ENCODE data around the gene RALA.
A peak's percentile ranks its signal among the peaks of the same experiment; 100 is the strongest.

RALA gene

DNA sequence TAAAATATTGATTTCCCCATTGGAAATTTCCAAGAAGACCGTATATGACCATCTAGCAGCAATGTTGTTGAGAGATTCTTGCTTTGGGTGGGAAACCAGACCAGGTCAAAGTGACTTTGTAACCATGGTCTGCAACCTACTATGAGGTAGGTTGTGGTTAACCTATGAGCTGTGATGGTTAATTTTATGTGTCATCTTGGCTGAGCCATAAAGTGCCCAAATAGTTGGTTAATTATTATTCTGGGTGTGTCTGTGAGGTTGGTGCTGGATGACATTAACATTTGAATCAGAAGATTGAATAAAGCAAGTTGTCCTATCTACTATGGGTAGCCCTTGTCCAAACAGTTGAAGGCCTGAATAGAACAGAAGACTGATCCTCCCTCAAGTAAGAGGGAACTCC lies 18.3 kb upstream of the RALA start:
- DNase-seq (ENCODE audit: low spot score) = no peak
- H3K4me3 ChIP-seq = no peak overlapping the region
- H3K27ac ChIP-seq = no peak overlapping the region
- TF ChIP-seq, protein P1, sequence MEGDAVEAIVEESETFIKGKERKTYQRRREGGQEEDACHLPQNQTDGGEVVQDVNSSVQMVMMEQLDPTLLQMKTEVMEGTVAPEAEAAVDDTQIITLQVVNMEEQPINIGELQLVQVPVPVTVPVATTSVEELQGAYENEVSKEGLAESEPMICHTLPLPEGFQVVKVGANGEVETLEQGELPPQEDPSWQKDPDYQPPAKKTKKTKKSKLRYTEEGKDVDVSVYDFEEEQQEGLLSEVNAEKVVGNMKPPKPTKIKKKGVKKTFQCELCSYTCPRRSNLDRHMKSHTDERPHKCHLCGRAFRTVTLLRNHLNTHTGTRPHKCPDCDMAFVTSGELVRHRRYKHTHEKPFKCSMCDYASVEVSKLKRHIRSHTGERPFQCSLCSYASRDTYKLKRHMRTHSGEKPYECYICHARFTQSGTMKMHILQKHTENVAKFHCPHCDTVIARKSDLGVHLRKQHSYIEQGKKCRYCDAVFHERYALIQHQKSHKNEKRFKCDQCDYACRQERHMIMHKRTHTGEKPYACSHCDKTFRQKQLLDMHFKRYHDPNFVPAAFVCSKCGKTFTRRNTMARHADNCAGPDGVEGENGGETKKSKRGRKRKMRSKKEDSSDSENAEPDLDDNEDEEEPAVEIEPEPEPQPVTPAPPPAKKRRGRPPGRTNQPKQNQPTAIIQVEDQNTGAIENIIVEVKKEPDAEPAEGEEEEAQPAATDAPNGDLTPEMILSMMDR (IDR thresholded peaks at IDR 0.05) = no peak

DNA sequence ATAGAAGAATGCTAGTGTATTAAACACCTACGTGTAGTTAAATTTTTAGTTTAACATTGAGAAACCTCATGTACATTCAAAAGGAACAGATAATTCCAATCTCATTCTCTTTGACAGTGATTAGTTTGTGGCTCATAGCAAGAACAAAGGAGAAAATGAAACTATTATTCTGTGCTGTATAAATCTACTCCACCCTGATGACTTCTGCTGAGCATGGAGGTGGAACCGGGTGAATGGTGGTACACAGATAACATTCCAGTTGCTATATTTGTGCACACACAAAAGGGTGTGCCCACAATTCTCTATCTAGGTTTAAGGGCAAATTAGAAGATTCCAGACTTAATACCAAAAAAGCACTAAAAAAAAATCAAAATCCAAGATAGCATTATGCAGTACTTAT lies 17.0 kb upstream of the RALA start:
- TF ChIP-seq, protein P1 (IDR thresholded peaks at IDR 0.05) = no peak
- Histone ChIP-seq H3K27ac (no peak overlapping the region), H3K4me3 (no peak overlapping the region)
- no peak for DNase-seq (ENCODE audit: low spot score)

DNA sequence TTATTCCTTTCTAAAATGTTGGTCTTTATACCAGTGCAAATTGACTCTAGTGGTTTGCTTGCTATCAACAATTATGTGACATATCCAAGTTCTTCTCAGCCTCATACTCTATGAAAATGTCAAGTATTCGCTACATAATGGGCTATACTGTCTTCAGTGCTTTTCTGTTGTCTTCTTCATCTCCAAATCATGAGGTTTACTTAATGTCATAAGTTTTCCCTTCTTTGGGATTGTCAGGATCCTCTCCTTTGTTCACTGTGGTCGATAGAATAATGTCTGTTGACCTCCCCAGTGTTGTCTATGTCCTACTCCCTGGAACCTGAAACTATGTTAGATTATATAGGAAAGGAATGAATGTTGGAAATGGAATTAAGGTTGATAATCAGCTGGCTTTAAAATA lies 16.4 kb upstream of the RALA start:
- no peak overlapping the region for H3K27ac ChIP-seq
- TF ChIP-seq, protein P1 (IDR thresholded peaks at IDR 0.05) = no peak
- DNase-seq (ENCODE audit: low spot score) = no peak
- no peak overlapping the region for H3K4me3 ChIP-seq

- Histone ChIP-seq H3K4me3 (no peak overlapping the region), H3K27ac (no peak overlapping the region)
- no peak for DNase-seq (ENCODE audit: low spot score)
- TF ChIP-seq, protein P1 (IDR thresholded peaks at IDR 0.05) = no peak
These were observed 15.5 kb upstream of the RALA start for GRCh38 chr7:39607865-39608264.

DNA sequence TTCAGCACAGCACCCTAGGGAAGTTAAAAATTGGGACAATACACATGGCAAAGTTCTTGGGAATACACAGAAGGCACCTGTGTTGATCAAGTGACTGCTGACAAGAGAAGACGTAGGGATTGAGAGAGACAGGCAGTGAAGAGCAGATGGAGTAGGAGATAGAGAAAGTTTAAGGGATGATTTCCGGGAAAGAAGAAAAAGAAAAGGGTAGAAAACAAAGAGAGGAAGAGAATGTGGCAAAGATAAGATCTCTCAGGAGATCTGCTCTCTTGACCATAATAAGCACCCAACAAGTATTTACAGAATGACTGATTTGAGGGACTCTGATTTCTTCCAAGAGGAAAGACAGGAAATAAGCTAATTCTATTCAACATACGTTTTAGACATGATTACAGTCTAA lies 15.1 kb upstream of the RALA start:
- Histone ChIP-seq H3K27ac (no peak overlapping the region), H3K4me3 (no peak overlapping the region)
- TF ChIP-seq, protein P1 (IDR thresholded peaks at IDR 0.05) = no peak
- DNase-seq (ENCODE audit: low spot score) = no peak

DNA sequence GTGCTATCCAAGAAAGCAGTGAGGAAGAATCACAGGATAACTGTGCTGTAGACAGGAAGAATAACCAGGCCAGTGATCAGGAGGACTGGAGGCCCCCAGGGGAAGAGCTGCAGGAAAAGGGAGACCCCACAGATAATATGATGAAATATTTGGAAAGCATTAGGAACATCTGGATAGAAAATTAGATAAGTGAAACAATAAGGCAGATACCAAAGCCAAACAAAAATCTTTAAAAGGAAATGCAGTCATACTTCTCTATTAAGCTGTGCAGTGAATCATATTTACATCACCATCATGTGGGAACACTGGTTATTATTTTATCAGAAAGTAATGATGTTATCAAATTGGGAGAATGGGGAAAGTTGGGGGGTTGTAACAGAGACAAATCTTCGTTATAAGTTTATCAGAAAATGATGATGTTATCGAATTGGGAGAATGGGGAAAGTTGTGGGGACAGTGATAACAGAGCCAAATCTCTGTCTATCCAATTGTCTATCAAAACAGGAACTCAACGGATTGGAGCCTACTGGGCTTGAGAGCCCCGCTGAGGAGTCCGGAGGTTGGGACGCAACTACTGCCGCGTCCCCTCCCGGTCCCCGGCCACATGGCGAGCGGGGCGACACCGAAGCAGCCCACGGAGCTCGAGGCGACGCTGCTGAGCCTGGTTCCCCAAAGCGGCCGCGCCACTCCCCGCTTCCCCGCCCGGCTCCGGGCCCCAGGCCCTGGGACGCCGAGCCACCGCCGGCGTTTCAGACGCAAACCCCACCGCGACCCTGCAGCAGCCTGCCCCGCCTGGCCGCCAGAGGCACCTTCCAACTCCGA lies 14.0 kb upstream of the RALA start:
- H3K4me3 ChIP-seq = peak overlapping the region; percentile 62
- TF ChIP-seq, protein P1 (IDR thresholded peaks at IDR 0.05) = no peak
- no peak overlapping the region for H3K27ac ChIP-seq
- no peak for DNase-seq (ENCODE audit: low spot score)

DNA sequence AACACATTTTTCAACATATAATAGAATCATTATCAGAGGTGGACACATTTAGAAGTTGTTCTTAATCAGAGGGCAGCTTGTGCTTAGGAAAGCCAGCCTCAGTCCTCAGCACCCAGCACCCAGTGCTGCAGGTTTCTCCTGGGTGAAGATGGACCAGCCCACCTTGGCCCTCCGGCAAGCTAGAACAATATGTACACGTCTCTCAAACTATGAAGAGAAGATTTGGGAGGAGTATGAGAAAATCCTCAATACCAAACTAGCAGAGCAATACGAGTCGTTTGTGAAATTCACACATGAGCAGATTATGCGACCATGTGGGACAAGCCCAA lies 13.5 kb upstream of the RALA start:
- H3K27ac ChIP-seq = no peak overlapping the region
- TF ChIP-seq, protein P1 (IDR thresholded peaks at IDR 0.05) = no peak
- no peak for DNase-seq (ENCODE audit: low spot score)
- peak overlapping the region; percentile 62 for H3K4me3 ChIP-seq
